SU-DHL-6 (cell line): ENCODE data around the gene ELN.

ENCODE experiments used
- H2AFZ ChIP-seq: fragments of 200-600 bp; sonication (generic); 2 replicates; pipeline ENCODE4 v1.6.1; 2014; ENCODE audit warnings: low read depth, mild to moderate bottlenecking, moderate library complexity, mixed read lengths, antibody characterized with exemption, low read length; ENCODE audit not compliant: severe bottlenecking
- H3F3A ChIP-seq: fragments of 200-600 bp; shearing (Covaris generic); 2 replicates; pipeline ENCODE4 v1.6.0; 2016; ENCODE audit warnings: antibody characterized with exemption, mild to moderate bottlenecking; ENCODE audit not compliant: insufficient read depth
- H3K27ac ChIP-seq: fragments of 200-600 bp; sonication (generic); 2 replicates; pipeline ENCODE4 v1.5.1; 2016; ENCODE audit warnings: low read depth, mild to moderate bottlenecking, low read length, moderate library complexity, mixed read lengths
- H3K27me3 ChIP-seq: fragments of 200-600 bp; sonication (generic), shearing (Covaris generic); 2 replicates; pipeline ENCODE4 v1.6.0; 2014; ENCODE audit warnings: mild to moderate bottlenecking, low read length
- H3K36me3 ChIP-seq: fragments of 200-600 bp; sonication (generic); 2 replicates; pipeline ENCODE4 v1.6.1; 2014; ENCODE audit warnings: mild to moderate bottlenecking, low read length, mixed read lengths
- H3K4me2 ChIP-seq: fragments of 300-600, 200-600 bp; shearing (Covaris generic), sonication (generic); 2 replicates; pipeline ENCODE4 v1.6.0; 2014; ENCODE audit warnings: low read length, low read depth, mild to moderate bottlenecking; ENCODE audit not compliant: poor library complexity, severe bottlenecking
- H3K4me3 ChIP-seq: fragments of 200-600 bp; sonication (generic); 2 replicates; pipeline ENCODE4 v1.5.1; 2014; ENCODE audit warnings: antibody characterized with exemption, low read length, mild to moderate bottlenecking, mixed read lengths; ENCODE audit not compliant: insufficient read depth, poor library complexity, severe bottlenecking
- H3K79me2 ChIP-seq: fragments of 200-600 bp; sonication (generic); 2 replicates; pipeline ENCODE4 v1.6.1; 2014; ENCODE audit warnings: mild to moderate bottlenecking, low read length, moderate library complexity; ENCODE audit not compliant: insufficient read depth
- H3K9ac ChIP-seq: fragments of 200-600 bp; sonication (generic); 2 replicates; pipeline ENCODE4 v1.7.0; 2014; ENCODE audit warnings: mild to moderate bottlenecking, low read length
- H3K9me2 ChIP-seq: fragments of 200-600 bp; sonication (generic); replicated peaks from 2 replicates; pipeline ENCODE4 v1.6.1; 2014; ENCODE audit warnings: low read length; ENCODE audit not compliant: insufficient read depth
- H3K9me3 ChIP-seq: fragments of 200-600 bp; sonication (generic); 2 replicates; pipeline ENCODE4 v1.6.1; 2014; ENCODE audit warnings: low read length, mixed read lengths; ENCODE audit not compliant: insufficient read depth
- H4K20me1 ChIP-seq: fragments of 200-600 bp; sonication (generic); 2 replicates; pipeline ENCODE4 v1.6.1; 2014; ENCODE audit warnings: low read depth, mild to moderate bottlenecking, antibody characterized with exemption, low read length, moderate library complexity, mixed read lengths
- CTCF ChIP-seq: fragments of 200-600 bp; sonication (generic); IDR thresholded peaks from one replicate; pipeline ENCODE4 v1.5.1; 2017; ENCODE audit warnings: antibody characterized with exemption, mild to moderate bottlenecking, low read length, moderate library complexity; ENCODE audit not compliant: insufficient read depth, poor library complexity, severe bottlenecking
- EZH2phosphoT487 ChIP-seq: fragments of 200-600 bp; sonication (generic), shearing (Covaris generic); conservative IDR thresholded peaks from 2 replicates; pipeline ENCODE4 v1.6.1; 2018; ENCODE audit warnings: mild to moderate bottlenecking, antibody characterized with exemption, low read length, moderate library complexity, mixed read lengths

The ELN gene

GRCh38 chr7:74032624-74033371 lies 4.8 kb downstream of the ELN start:
- Histone ChIP-seq H3F3A (no peaks in the 10 kb centered on the region), H3K36me3 (no peaks in the 10 kb centered on the region), H3K4me2 (no peak overlapping the region), H3K9me2 (no peaks in the 10 kb centered on the region), H3K27me3 (no peaks in the 10 kb centered on the region), H2AFZ (no peak overlapping the region), H3K27ac (no peak overlapping the region), H3K9me3 (no peaks in the 10 kb centered on the region), H3K79me2 (no peaks in the 10 kb centered on the region), H4K20me1 (no peaks in the 10 kb centered on the region), H3K9ac (no peak overlapping the region), H3K4me3 (no peak overlapping the region)
- TF ChIP-seq CTCF (no peak), EZH2phosphoT487 (no peak)

GRCh38 chr7:74033372-74034311 lies 5.7 kb downstream of the ELN start:
- H3K4me2 ChIP-seq, result no peak overlapping the region
- H3K9me3 ChIP-seq, result no peaks in the 10 kb centered on the region
- no peak overlapping the region for H2AFZ ChIP-seq
- H3K9ac ChIP-seq, result no peak overlapping the region
- no peak for TF ChIP-seq EZH2phosphoT487
- no peaks in the 10 kb centered on the region for H3K9me2 ChIP-seq
- H3K27me3 ChIP-seq, result no peaks in the 10 kb centered on the region
- no peaks in the 10 kb centered on the region for H3F3A ChIP-seq
- H3K4me3 ChIP-seq, result no peak overlapping the region
- H3K79me2 ChIP-seq, result no peaks in the 10 kb centered on the region
- no peak overlapping the region for H3K27ac ChIP-seq
- H4K20me1 ChIP-seq, result no peaks in the 10 kb centered on the region
- no peaks in the 10 kb centered on the region for H3K36me3 ChIP-seq

GRCh38 chr7:74037609-74038008 lies 9.6 kb downstream of the ELN start:
- Histone ChIP-seq H3K27ac (no peak overlapping the region), H3K9me3 (no peaks in the 10 kb centered on the region), H3K36me3 (no peaks in the 10 kb centered on the region), H3K9me2 (no peaks in the 10 kb centered on the region), H3K9ac (no peak overlapping the region), H4K20me1 (no peaks in the 10 kb centered on the region), H3K4me2 (no peak overlapping the region), H3F3A (no peaks in the 10 kb centered on the region), H3K27me3 (no peaks in the 10 kb centered on the region), H3K4me3 (no peak overlapping the region), H3K79me2 (no peaks in the 10 kb centered on the region), H2AFZ (no peak overlapping the region)
- no peak for TF ChIP-seq EZH2phosphoT487
- no peak for TF ChIP-seq CTCF
